Spinal cord (tissue), 10 donors: ENCODE results near the gene GALT. TPM values are rescaled to one million over a fixed set of nuclear protein-coding genes. Genes with fewer than 3 reads are reported as not detected.

Experiments used
- DNase-seq, 6 donors: peaks; one replicate each; pipeline versions ENCODE4 v3.0.0 to v3.0.0-alpha.2; 2013 to 2015; ENCODE audit warnings: low spot score in 6 of 6, low read depth in 4 of 6
- H3K27ac ChIP-seq: one replicate; pipeline ENCODE4 v1.5.1; 2013; ENCODE audit warnings: low read depth, low read length, control low read depth
- H3K27me3 ChIP-seq: one replicate; pipeline ENCODE4 v1.6.1; 2013; ENCODE audit warnings: low read length; ENCODE audit not compliant: control insufficient read depth, insufficient read depth
- H3K36me3 ChIP-seq: one replicate; pipeline ENCODE4 v1.6.1; 2013; ENCODE audit warnings: low read length; ENCODE audit not compliant: control insufficient read depth, insufficient read depth
- H3K4me1 ChIP-seq: one replicate; pipeline ENCODE4 v1.6.1; 2013; ENCODE audit warnings: low read length; ENCODE audit not compliant: control insufficient read depth, insufficient read depth
- H3K4me3 ChIP-seq: one replicate; pipeline ENCODE4 v1.5.1; 2013; ENCODE audit warnings: low read depth, low read length, control low read depth
- H3K9me3 ChIP-seq: one replicate; pipeline ENCODE4 v1.6.1; 2013; ENCODE audit warnings: low read length; ENCODE audit not compliant: control insufficient read depth, insufficient read depth
- WGBS: methylation state at CpG from one replicate; pipeline ENCODE4 v1.1.5; 2013; ENCODE audit warnings: missing lambda C conversion rate; ENCODE audit not compliant: insufficient coverage; 5-methylcytosine and 5-hydroxymethylcytosine counted together
- polyA plus RNA-seq, 2 donors: library from polyadenylated mRNA; unstranded; fragments of 120-200 nt; gene quantifications; one replicate each; pipeline ENCODE4 v1.2.1, GENCODE V29; 2013; ENCODE audit not compliant: insufficient read length in 2 of 2
- total RNA-seq, 2 donors: library from RNA; depleted of rRNA in 1 of 2; stranded (reverse); fragments of 120-200 nt in 1 of 2; fragments of >200 nt in 1 of 2; gene quantifications; one replicate each; pipeline versions ENCODE4 v1.2.3 to v1.2.4, GENCODE V29; 2013 to 2014
- donor health status: healthy.

Gene GALT
- total and polyA plus RNA-seq, 4 donors: 31.3 to 73.4 (median 62.4) TPM

- no peak for DNase-seq
- no peak overlapping the region for H3K27ac ChIP-seq
- H3K9me3 ChIP-seq: no peaks in the 10 kb centered on the region
- no peak overlapping the region for H3K4me3 ChIP-seq
- peaks cover 15% of the 10 kb centered on the region for H3K36me3 ChIP-seq
- no CpG with 5 or more reads among the region's 5 CpGs for WGBS
- H3K27me3 ChIP-seq: no peaks in the 10 kb centered on the region
- peaks cover 38% of the 10 kb centered on the region for H3K4me1 ChIP-seq
Observed at GRCh38 chr9:34656992-34657391, 10.5 kb downstream of the GALT start.

GRCh38 chr9:34658461-34658860 lies 12.0 kb downstream of the GALT start:
- H3K4me1 ChIP-seq: peaks cover 24% of the 10 kb centered on the region
- H3K4me3 ChIP-seq: no peak overlapping the region
- H3K36me3 ChIP-seq: peaks cover 15% of the 10 kb centered on the region

GRCh38 chr9:34659592-34660253 lies 13.2 kb downstream of the GALT start:
- WGBS: 91% methylated on average over 8 of the region's 8 CpGs
- Histone ChIP-seq H3K4me3 (no peak overlapping the region), H3K4me1 (peaks cover 18% of the 10 kb centered on the region)

More at GRCh38 chr9:34658461-34658860, 12.0 kb downstream of the GALT start:
- no peaks in the 10 kb centered on the region for H3K9me3 ChIP-seq
- 95% methylated on average over 14 of the region's 14 CpGs for WGBS
- DNase-seq: no peak
- H3K27ac ChIP-seq: no peak overlapping the region
- no peaks in the 10 kb centered on the region for H3K27me3 ChIP-seq

GRCh38 chr9:34662526-34663302 lies 16.2 kb downstream of the GALT start, which contains the start of gene CCL27:
Gene CCL27, minus strand, starts transcription at chr9:34662657. Its CDS starts 24 bp downstream, at chr9:34662633.
- H3K9me3 ChIP-seq: no peaks in the 10 kb centered on the region

More at GRCh38 chr9:34659592-34660253, 13.2 kb downstream of the GALT start:
- no peak for DNase-seq
- Histone ChIP-seq H3K9me3 (no peaks in the 10 kb centered on the region), H3K27me3 (no peaks in the 10 kb centered on the region), H3K36me3 (peaks cover 15% of the 10 kb centered on the region), H3K27ac (no peak overlapping the region)

GRCh38 chr9:34663303-34663605 lies 16.8 kb downstream of the GALT start:
- Histone ChIP-seq H3K4me3 (no peak overlapping the region), H3K9me3 (no peaks in the 10 kb centered on the region), H3K36me3 (peaks cover 15% of the 10 kb centered on the region), H3K27ac (no peak overlapping the region), H3K27me3 (no peaks in the 10 kb centered on the region), H3K4me1 (peaks cover 23% of the 10 kb centered on the region)
- no peak for DNase-seq

More at GRCh38 chr9:34662526-34663302, 16.2 kb downstream of the GALT start, which contains the start of gene CCL27:
- Histone ChIP-seq H3K4me3 (no peak within 1 kb of the TSS), H3K4me1 (peaks cover 23% of the 10 kb centered on the region), H3K36me3 (peaks cover 15% of the 10 kb centered on the region), H3K27me3 (no peaks in the 10 kb centered on the region), H3K27ac (no peak within 1 kb of the TSS)
- no CpG with 5 or more reads among the region's 4 CpGs for WGBS
- no peak for DNase-seq

GRCh38 chr9:34664281-34665066 lies 18.0 kb downstream of the GALT start:
- H3K4me3 ChIP-seq: peak overlapping the region; percentile 98
- H3K27ac ChIP-seq: peak overlapping the region; percentile 91
- no peaks in the 10 kb centered on the region for H3K27me3 ChIP-seq
- H3K4me1 ChIP-seq: peaks cover 23% of the 10 kb centered on the region
- WGBS: 3% methylated on average over 14 of the region's 18 CpGs
- H3K9me3 ChIP-seq: no peaks in the 10 kb centered on the region
- peaks cover 12% of the 10 kb centered on the region for H3K36me3 ChIP-seq
- DNase-seq: peak in 3 of 6 donors; percentile 42 to 84 (median 73)

- WGBS: under 1% methylated on average over 26 of the region's 26 CpGs
- Histone ChIP-seq H3K27ac (peak overlapping the region; percentile 91), H3K4me3 (peak overlapping the region; percentile 98), H3K36me3 (peaks cover 6% of the 10 kb centered on the region), H3K4me1 (peaks cover 23% of the 10 kb centered on the region), H3K27me3 (no peaks in the 10 kb centered on the region), H3K9me3 (no peaks in the 10 kb centered on the region)
- DNase-seq: no peak
Observed at GRCh38 chr9:34665067-34665380, 18.5 kb downstream of the GALT start.

GRCh38 chr9:34665381-34666250 lies 19.1 kb downstream of the GALT start:
- Histone ChIP-seq H3K4me3 (peak overlapping the region; percentile 98), H3K27ac (peak overlapping the region; percentile 98), H3K36me3 (peaks cover under 1% of the 10 kb centered on the region), H3K4me1 (peaks cover 23% of the 10 kb centered on the region), H3K27me3 (no peaks in the 10 kb centered on the region), H3K9me3 (no peaks in the 10 kb centered on the region)
- peak; percentile 86 to 99 (median 94) for DNase-seq
- under 1% methylated on average over 37 of the region's 55 CpGs for WGBS
